Stimulated activated CD4-positive, alpha-beta T cell treated with anti-CD3 and anti-CD28 coated beads, Interleukin-1b, Interleukin-23, amount 100 ng/mL, for 24 hours (primary cell): ENCODE results near the gene FRMD4B.
A peak's percentile ranks its signal among the peaks of the same experiment; 100 is the strongest.

Source experiments
- DNase-seq, 4 experiments: peaks; one replicate each; pipeline ENCODE4 v3.0.0-alpha.2; 2020; ENCODE audit warnings: low read depth in 4 of 4, low spot score in 1 of 4

The FRMD4B gene

GRCh38 chr3:69210068-69210730 lies 175.7 kb downstream of the FRMD4B start:
- DNase-seq: no peak

GRCh38 chr3:69209413-69209812 lies 176.5 kb downstream of the FRMD4B start:
- no peak for DNase-seq

DNA sequence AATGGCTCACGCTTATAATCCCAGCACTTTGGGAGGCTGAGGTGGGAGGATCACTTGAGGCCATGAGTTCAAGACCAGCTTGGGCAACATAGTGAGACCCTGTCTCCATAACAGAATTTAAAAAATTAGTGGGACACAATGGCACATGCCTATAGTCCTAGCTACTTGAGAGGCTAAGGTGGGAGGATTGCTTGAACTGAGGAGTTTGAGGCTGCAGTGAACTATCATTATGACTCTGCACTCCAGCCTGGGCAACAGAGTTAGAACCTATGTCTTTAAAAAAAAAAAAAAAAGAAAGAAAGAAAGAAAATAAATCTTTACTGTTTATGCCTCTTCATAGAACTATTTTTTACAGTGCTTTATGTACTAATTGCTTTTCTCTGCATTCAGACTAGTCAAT lies 178.9 kb downstream of the FRMD4B start:
- DNase-seq: no peak

DNA sequence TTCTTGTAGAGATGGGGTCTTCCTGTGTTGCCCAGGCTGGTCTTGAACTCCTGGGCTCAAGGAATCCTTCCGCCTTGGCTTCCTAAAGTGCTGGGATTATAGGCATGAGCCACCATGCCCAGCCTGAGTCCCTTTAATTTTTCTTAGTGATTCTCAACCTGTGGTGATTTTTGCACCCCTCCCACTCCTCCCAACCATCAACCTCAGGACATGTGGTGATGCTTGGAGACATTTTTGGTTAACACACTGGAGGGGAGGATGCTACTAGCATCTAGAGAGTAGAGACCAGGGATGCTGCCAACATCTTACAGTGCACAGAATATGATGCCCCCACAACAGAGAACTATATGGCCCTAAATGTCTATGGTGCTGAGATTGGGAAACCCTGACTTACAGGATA lies 180.5 kb downstream of the FRMD4B start:
- no peak for DNase-seq

DNA sequence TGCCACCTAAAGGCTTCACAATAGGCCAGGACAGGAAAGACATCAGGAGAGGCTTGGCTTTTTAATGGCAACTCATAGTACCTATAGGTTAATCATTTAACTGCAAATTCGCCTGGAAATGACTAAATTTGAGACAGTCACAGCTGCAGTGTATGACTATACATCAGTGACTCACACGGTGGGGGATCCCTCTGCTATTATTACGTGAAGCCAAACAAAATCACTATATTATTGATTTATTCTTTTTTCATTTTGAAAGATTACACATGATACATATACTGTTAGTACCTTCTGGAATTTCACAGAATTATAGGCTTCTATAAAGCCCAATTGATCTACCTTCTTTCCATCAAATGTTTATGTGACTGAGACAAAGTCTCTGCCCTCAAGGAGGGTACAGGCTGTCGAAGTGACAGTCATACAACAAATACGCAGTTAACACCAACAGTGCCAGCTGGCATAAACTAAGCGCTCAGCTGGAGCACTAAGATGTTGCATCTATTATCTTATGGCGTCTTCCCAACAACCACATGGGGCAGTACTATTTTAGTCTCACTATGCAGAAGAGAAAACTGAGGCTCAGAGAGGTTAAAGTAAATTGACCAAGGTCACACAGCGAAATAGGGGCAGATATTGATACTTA lies 181.5 kb downstream of the FRMD4B start:
- DNase-seq: peak in 2 of 4 experiments; percentile 35 to 47

DNA sequence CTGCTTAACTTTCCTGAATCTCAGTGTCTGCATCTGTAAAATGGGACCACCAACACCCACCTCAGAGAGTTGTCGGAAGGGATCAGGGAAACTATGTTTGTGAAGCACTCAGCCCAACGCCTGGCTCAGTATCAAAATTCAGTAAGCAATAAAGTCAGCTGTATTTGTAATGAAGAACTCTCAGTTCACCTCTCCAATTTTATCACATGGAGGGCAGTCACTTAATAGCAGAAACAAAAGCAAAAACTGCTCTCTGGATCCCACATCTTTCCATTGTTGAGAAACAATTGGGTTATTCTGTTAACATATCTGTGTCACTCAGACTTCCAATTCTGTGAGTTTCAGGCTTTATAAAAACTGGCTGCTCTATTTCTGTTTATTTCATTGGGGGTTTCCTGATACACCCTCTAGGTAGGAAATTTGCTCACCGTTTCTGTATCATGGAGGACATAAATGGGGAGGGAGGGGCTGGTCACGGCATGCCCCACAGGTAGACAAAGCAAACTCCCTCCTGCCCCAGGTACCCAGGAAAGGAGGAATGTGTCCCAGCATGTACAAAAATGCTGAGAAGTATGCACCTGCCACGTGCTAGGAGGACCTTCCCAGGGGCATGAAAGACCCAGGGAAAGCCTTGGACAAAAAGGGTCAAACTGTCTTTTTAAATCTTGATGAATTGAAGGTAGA lies 182.1 kb downstream of the FRMD4B start:
- DNase-seq: no peak

DNA sequence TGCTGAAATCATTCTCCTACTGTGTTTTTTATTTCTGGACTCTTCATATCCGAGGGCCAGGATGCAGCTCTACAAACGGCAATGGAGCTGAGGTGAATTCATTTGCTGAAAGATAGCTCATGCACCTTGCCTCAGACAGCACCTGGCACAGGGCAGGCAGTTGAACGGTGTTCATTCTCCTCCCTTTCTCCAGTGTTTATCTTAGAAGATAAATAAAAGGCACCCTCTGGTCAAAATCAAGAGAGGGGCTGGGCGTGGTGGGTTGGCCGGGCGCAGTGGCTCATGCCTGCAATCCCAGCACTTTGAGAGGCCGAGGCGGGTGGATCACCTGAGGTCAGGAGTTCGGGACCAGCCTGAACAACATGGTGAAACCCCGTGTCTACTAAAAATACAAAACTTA lies 184.2 kb downstream of the FRMD4B start:
- no peak for DNase-seq

GRCh38 chr3:69200384-69201068 lies 185.4 kb downstream of the FRMD4B start:
- DNase-seq: peak in 2 of 4 experiments; percentile 28 to 33

DNA sequence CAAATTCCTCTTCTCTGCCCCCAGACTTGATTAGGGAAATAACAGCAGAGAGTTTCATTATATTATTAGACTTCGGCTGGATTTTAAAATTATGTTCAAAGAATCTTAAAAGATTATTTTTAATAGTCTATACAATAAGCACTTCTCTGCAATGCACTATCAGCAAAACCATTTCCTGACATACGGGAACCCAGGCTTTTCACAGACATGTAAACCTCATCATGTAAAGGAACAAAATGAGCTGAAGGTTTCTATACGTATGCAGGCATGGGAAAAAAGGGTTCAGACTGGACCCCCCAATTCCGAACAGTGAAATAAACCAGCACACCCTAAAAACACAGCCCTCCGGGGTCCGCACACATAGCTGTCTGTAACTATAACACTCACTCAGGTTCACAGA lies 185.9 kb downstream of the FRMD4B start:
- no peak for DNase-seq

DNA sequence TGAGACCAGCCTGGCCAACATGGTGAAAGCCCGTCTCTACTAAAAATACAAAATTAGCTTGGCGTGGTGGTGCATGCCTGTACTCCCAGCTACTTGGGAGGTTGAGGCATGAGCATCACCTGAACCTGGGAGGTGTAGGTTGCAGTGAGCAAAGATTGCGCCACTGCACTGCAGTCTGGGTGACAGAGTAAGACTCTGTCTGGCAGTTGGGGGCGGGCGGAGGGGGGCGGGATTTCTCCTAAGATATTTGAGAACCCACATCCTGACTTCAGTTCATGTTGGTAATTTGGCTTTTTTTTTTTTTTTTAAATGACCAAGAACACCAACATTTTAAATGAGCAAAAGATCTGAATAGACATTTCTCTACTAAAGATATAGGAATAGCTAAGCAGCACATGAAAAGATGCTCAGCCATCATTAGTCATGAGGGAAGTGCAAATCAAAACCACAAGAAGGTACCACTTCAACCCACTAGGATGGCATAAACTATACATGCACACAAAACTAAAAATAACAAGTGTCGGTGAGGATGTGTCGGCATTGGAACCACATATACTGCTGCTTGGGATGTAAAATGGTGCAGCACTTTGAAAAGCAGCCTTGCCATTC lies 187.9 kb downstream of the FRMD4B start:
- DNase-seq: peak in 3 of 4 experiments; percentile 27 to 56 (median 42)

DNA sequence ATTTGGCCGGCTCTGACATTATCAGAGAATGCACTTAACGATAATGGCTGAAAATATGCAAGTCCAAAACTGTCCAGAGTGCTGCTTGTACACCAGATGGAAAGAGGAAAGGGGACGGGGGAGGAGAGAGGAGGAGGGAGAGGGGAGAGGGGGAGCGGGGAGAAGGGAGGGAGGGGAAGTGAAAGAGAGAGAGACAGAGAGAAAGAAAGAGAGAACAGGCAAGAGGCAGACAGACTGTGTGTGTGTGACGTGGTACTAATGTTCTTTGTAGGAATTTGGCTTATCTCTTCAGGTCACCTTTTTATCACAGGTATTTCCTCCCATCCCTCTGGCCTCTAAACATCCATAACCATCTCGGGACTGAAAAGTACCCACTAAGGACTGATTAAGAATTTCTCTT lies 188.4 kb downstream of the FRMD4B start:
- no peak for DNase-seq

DNA sequence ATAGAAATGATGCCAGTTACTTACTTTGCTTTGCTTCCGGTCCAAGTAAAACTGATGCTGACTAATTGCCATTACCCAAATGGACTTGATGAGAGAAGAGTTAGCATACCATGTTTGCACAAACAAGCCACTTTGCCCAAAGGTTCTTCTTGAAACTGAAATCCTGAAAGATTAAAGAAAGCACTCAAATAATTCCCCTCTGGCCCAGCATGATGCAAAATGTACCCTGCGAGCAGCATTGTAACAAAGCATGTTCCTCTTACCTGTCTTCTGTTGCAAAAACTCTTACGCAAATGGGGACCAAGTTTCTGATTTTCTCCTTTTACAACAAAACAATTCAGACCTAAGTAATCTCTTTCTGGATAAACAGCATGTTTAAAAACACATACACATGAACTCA lies 189.0 kb downstream of the FRMD4B start:
- no peak for DNase-seq

DNA sequence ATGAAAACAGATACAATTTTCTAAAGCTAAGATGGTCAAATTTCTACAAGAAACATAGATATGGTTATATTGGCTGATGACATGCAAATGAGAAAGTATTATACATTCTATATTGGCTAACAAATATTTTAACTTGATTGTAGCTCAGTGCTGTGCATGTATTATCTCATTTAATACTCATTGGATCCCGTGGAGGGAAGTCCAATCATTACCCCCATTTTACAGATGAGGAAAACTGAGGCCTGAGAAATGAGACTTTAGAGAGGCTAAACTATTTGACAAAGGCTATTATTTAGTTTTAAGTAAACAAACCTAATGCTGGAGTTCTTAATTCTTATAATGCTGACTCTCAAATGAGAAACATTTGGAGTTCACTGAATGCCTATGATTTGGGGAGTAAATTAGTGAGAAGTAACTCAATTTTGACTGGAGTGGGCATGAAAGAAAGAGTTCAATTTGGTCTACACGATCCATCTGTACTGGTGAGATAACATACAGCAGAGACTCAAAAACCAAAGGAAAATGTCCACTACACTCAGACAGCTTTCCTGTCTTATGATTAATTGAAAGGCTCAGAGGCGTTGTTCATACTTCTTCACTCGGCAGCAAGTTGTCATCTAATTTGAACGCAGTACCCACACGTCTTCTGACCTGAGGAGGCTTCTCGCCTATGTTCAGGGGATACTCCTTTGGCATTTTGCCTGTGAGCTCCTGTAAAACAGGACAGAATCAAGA lies 191.3 kb downstream of the FRMD4B start:
- DNase-seq: no peak

GRCh38 chr3:69193749-69194148 lies 192.1 kb downstream of the FRMD4B start:
- no peak for DNase-seq

DNA sequence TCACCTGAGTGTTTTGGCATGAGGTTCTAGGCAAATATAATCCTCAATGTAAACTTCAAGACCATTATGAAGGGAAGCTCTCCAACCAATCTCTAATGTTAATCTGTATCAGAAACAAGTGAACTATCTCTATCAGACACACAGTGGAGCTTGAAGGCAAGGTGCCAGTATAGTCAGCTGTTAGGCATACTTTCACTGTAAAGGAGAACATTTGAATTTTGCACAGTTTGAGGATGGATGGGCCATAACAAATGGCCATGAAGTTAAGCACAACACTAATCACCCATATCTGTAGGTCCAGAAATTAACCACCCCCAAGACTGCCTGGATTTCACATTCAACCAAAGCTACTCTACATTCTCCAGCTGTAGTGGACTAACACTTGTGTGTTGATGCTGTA lies 194.4 kb downstream of the FRMD4B start:
- DNase-seq: no peak

DNA sequence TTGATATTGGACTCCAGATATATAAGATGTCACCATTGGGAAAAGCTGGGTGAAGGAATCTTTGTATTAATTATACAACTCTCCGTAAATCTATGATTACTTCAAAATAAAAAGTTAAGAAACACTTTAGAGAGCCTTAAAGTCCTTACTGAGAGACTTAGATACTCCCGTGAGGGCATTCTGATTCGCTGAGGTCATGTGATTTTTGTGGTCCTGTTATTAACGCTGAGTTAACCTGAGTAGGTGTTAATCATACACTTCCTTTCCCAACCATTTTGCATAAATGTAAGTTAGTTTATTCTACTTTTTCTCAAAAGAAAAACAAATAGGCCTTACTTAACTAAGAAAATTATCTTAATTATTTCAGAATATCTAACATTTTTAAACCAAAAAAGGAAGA lies 196.4 kb downstream of the FRMD4B start:
- no peak for DNase-seq

GRCh38 chr3:69186575-69187093 lies 199.3 kb downstream of the FRMD4B start:
- DNase-seq: no peak

GRCh38 chr3:69182588-69183316 lies 203.1 kb downstream of the FRMD4B start:
- DNase-seq: no peak

DNA sequence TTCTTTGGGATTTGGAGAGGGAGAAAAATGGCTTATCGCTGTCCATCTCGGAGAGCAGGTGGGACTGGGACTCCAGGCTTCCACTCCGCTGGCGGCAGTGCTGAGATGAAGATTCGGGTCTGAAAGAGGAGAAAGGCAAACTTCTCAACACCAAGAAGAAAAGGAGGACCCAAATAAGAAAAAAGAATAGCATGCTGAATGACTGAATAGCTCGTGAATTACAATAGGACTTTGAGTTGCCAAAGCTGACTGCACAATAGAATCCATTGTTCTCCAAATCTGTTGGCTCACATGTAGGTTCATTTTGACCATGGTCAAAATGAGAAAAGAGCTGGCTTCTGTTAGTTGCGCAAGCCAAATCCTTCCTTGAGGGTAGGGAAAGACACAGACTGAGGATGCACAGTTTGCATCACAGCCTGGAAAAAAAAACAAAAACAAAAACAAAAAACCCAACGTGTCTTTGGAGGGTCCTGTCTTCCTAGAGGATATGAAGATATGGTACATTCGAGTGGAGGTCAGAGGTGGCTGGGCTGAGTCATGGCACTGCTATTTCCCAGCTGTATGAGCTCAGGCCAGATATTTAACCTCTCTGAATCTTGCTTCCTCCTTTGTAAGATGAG lies 204.2 kb downstream of the FRMD4B start:
- DNase-seq: no peak
